ENCODE measurements around the gene GMPPA.

GRCh38 chr2:219536967-219537366, 38.3 kb downstream of the GMPPA start:
- TF ChIP-seq CEBPB (IDR thresholded peaks at IDR 0.05), result no peak
- no peak for TF ChIP-seq MAFK (IDR thresholded peaks at IDR 0.05; ENCODE audit: partially characterized antibody)

All from A549 (cell line).